NCI-H69 (cell line): Measurements from ENCODE around the gene SLA2.
"Not testable (repeated sequence)": the region's sequence is repeated elsewhere in the genome, so short reads cannot be mapped to it uniquely, and the experiment has no call there.

Experiments used
- DNase-seq: peaks from one replicate; lab custom pipeline; 2025; lab: John Stamatoyannopoulos, UW

The SLA2 gene

GRCh38 chr20:36645998-36646397, at the start of gene SLA2:
SLA2 (minus strand) TSS chr20:36646196; CDS start chr20:36641335, 4,861 bp downstream.
- no peak for DNase-seq

- DNase-seq: not testable (repeated sequence)
These were observed 49.5 kb upstream of the SLA2 start for GRCh38 chr20:36695467-36695866.

- DNase-seq: no peak
These were observed 42.6 kb upstream of the SLA2 start for GRCh38 chr20:36688630-36689029.

- DNase-seq: no peak
These were observed 41.9 kb upstream of the SLA2 start for GRCh38 chr20:36687850-36688249.

GRCh38 chr20:36686944-36687343, 40.9 kb upstream of the SLA2 start:
- no peak for DNase-seq

- DNase-seq: no peak
These were observed 40.5 kb upstream of the SLA2 start for GRCh38 chr20:36686504-36686903.

- DNase-seq: no peak
These were observed 38.8 kb upstream of the SLA2 start for GRCh38 chr20:36684747-36685146.

- no peak for DNase-seq
These were observed 36.3 kb upstream of the SLA2 start for GRCh38 chr20:36682311-36682710.

- no peak for DNase-seq
These were observed 31.4 kb upstream of the SLA2 start for GRCh38 chr20:36677422-36677771.

- DNase-seq: no peak
These were observed 30.9 kb upstream of the SLA2 start for GRCh38 chr20:36676701-36677421.

- not testable (repeated sequence) for DNase-seq
These were observed 29.5 kb upstream of the SLA2 start for GRCh38 chr20:36675545-36675944.

GRCh38 chr20:36672991-36673390, 27.0 kb upstream of the SLA2 start:
- DNase-seq: no peak

- DNase-seq: peak; percentile 43
These were observed 24.8 kb upstream of the SLA2 start for GRCh38 chr20:36670665-36671357.

- no peak for DNase-seq
These were observed 20.3 kb upstream of the SLA2 start for GRCh38 chr20:36666181-36666740.

- no peak for DNase-seq
These were observed 17.0 kb upstream of the SLA2 start for GRCh38 chr20:36663031-36663430.

GRCh38 chr20:36658300-36658699, 12.3 kb upstream of the SLA2 start:
- DNase-seq: no peak

GRCh38 chr20:36656733-36657132, 10.7 kb upstream of the SLA2 start:
- no peak for DNase-seq

GRCh38 chr20:36655004-36655403, 9.0 kb upstream of the SLA2 start:
- DNase-seq: no peak

- no peak for DNase-seq
These were observed 8.5 kb upstream of the SLA2 start for GRCh38 chr20:36654506-36654905.

GRCh38 chr20:36653456-36653855, 7.5 kb upstream of the SLA2 start:
- no peak for DNase-seq

- no peak for DNase-seq
These were observed 1.5 kb upstream of the SLA2 start for GRCh38 chr20:36647196-36648121.

GRCh38 chr20:36646678-36647077, 682 bp upstream of the SLA2 start:
- peak; percentile 11 for DNase-seq
